Suprapubic skin (tissue), 4 donors: ENCODE data around the gene GPR176. TPM values are rescaled to one million over a fixed set of nuclear protein-coding genes. Genes with fewer than 3 reads are reported as not detected.
A peak's percentile ranks its signal among the peaks of the same experiment; 100 is the strongest.

Source experiments
- DNase-seq, 2 donors: peaks; one replicate each; pipeline ENCODE4 v3.0.0-alpha.2; 2019; ENCODE audit warnings: low spot score in 2 of 2
- H3K27ac ChIP-seq: fragments of 200-600 bp; sonication (generic); one replicate; pipeline ENCODE4 v1.5.1; 2019
- H3K27me3 ChIP-seq: fragments of 200-600 bp; sonication (generic); one replicate; pipeline ENCODE4 v1.5.1; 2019
- H3K36me3 ChIP-seq: fragments of 200-600 bp; sonication (generic); one replicate; pipeline ENCODE4 v1.5.1; 2019
- H3K4me1 ChIP-seq: fragments of 200-600 bp; sonication (generic); one replicate; pipeline ENCODE4 v1.5.1; 2019
- H3K4me3 ChIP-seq: fragments of 200-600 bp; sonication (generic); one replicate; pipeline ENCODE4 v1.5.1; 2019; ENCODE audit warnings: mild to moderate bottlenecking
- H3K9me3 ChIP-seq: fragments of 200-600 bp; sonication (generic); one replicate; pipeline ENCODE4 v1.5.1; 2019
- CTCF ChIP-seq, 2 donors: fragments of 200-600 bp in 1 of 2; fragments of 450-650 bp in 1 of 2; sonication (generic) in 1 of 2; IDR thresholded peaks; one replicate each; pipeline ENCODE4 v1.5.1; 2016 to 2019; ENCODE audit warnings: antibody characterized with exemption in 2 of 2, mild to moderate bottlenecking in 1 of 2, moderate library complexity in 1 of 2
- EP300 ChIP-seq: sonication (generic); formaldehyde crosslinking; IDR thresholded peaks from one replicate; pipeline ENCODE4 v1.6.1; 2017; ENCODE audit warnings: antibody characterized with exemption
- POLR2A ChIP-seq, 2 donors: fragments of 450-650 bp; IDR thresholded peaks; one replicate each; pipeline ENCODE4 v1.6.1; 2017; ENCODE audit warnings: antibody characterized with exemption in 2 of 2, mild to moderate bottlenecking in 2 of 2, moderate library complexity in 2 of 2
- POLR2AphosphoS5 ChIP-seq, 3 donors: sonication (generic); formaldehyde crosslinking; IDR thresholded peaks; one replicate each; pipeline ENCODE4 v1.6.1; 2017; ENCODE audit warnings: antibody characterized with exemption in 3 of 3
- WGBS: methylation state at CpG from one replicate; pipeline ENCODE4 v1.1.5; 2018; 5-methylcytosine and 5-hydroxymethylcytosine counted together
- total RNA-seq, 4 donors: library from RNA; depleted of rRNA; stranded (reverse); fragments of >200 nt; gene quantifications; one replicate each; pipeline ENCODE4 v1.1.0, GENCODE V29; 2016

The GPR176 gene
- total RNA-seq, 4 donors from 2014 or later, result 1.3 to 4.2 (median 2.1) TPM

- TF ChIP-seq POLR2AphosphoS5 (IDR thresholded peaks at IDR 0.05), result no peak
- TF ChIP-seq POLR2A (IDR thresholded peaks at IDR 0.05), result no peak
- TF ChIP-seq EP300, result no peak
- no peak for TF ChIP-seq CTCF (IDR thresholded peaks at IDR 0.05)
- WGBS, result 36% methylated on average over 1 of the region's 1 CpG
- DNase-seq, result no peak
- Histone ChIP-seq H3K27ac (no peak overlapping the region), H3K27me3 (no peaks in the 10 kb centered on the region), H3K9me3 (no peaks in the 10 kb centered on the region), H3K4me3 (no peak overlapping the region), H3K4me1 (peaks cover 3% of the 10 kb centered on the region), H3K36me3 (no peaks in the 10 kb centered on the region)
These were observed 89.9 kb downstream of the GPR176 start for GRCh38 chr15:39830166-39830565.

GRCh38 chr15:39828374-39828931 lies 91.6 kb downstream of the GPR176 start:
- Histone ChIP-seq H3K9me3 (no peaks in the 10 kb centered on the region), H3K4me1 (peaks cover 3% of the 10 kb centered on the region), H3K36me3 (no peaks in the 10 kb centered on the region), H3K27me3 (no peaks in the 10 kb centered on the region), H3K4me3 (no peak overlapping the region), H3K27ac (no peak overlapping the region)
- WGBS, result 64% methylated on average over 6 of the region's 6 CpGs
- TF ChIP-seq POLR2A (IDR thresholded peaks at IDR 0.05) (no peak), POLR2AphosphoS5 (IDR thresholded peaks at IDR 0.05) (no peak), EP300 (peak; percentile 72), CTCF (IDR thresholded peaks at IDR 0.05) (no peak)
- no peak for DNase-seq

- Histone ChIP-seq H3K27ac (no peak overlapping the region), H3K4me3 (no peak overlapping the region), H3K4me1 (peaks cover 3% of the 10 kb centered on the region), H3K27me3 (no peaks in the 10 kb centered on the region), H3K9me3 (no peaks in the 10 kb centered on the region), H3K36me3 (no peaks in the 10 kb centered on the region)
- no peak for TF ChIP-seq EP300
- DNase-seq, result no peak
- 95% methylated on average over 2 of the region's 2 CpGs for WGBS
These were observed 93.1 kb downstream of the GPR176 start for GRCh38 chr15:39826975-39827374.

GRCh38 chr15:39823634-39824033 lies 96.4 kb downstream of the GPR176 start:
- Histone ChIP-seq H3K27ac (no peak overlapping the region), H3K4me1 (no peaks in the 10 kb centered on the region), H3K36me3 (no peaks in the 10 kb centered on the region), H3K4me3 (no peak overlapping the region), H3K9me3 (no peaks in the 10 kb centered on the region), H3K27me3 (no peaks in the 10 kb centered on the region)
- 77% methylated on average over 2 of the region's 2 CpGs for WGBS
- no peak for TF ChIP-seq EP300
- no peak for TF ChIP-seq POLR2AphosphoS5 (IDR thresholded peaks at IDR 0.05)
- TF ChIP-seq CTCF (IDR thresholded peaks at IDR 0.05), result no peak
- TF ChIP-seq POLR2A (IDR thresholded peaks at IDR 0.05), result no peak
- no peak for DNase-seq

- no peaks in the 10 kb centered on the region for H3K9me3 ChIP-seq
- no peaks in the 10 kb centered on the region for H3K27me3 ChIP-seq
- DNase-seq, result no peak
- H3K4me3 ChIP-seq, result no peak overlapping the region
- WGBS, result 68% methylated on average over 3 of the region's 3 CpGs
- H3K4me1 ChIP-seq, result no peaks in the 10 kb centered on the region
- TF ChIP-seq POLR2AphosphoS5 (IDR thresholded peaks at IDR 0.05) (no peak), POLR2A (IDR thresholded peaks at IDR 0.05) (no peak), CTCF (IDR thresholded peaks at IDR 0.05) (no peak), EP300 (no peak)
- no peaks in the 10 kb centered on the region for H3K36me3 ChIP-seq
- H3K27ac ChIP-seq, result no peak overlapping the region
These were observed 99.9 kb downstream of the GPR176 start for GRCh38 chr15:39820050-39820602.

GRCh38 chr15:39819533-39819932 lies 100.5 kb downstream of the GPR176 start:
- H3K36me3 ChIP-seq, result no peaks in the 10 kb centered on the region
- WGBS, result 86% methylated on average over 3 of the region's 3 CpGs
- TF ChIP-seq EP300 (no peak), POLR2AphosphoS5 (IDR thresholded peaks at IDR 0.05) (no peak), CTCF (IDR thresholded peaks at IDR 0.05) (no peak)
- DNase-seq, result no peak
- H3K4me3 ChIP-seq, result no peak overlapping the region
- no peak overlapping the region for H3K27ac ChIP-seq
- H3K27me3 ChIP-seq, result no peaks in the 10 kb centered on the region
- H3K9me3 ChIP-seq, result no peaks in the 10 kb centered on the region
- no peaks in the 10 kb centered on the region for H3K4me1 ChIP-seq
